Thyroid gland (tissue), 4 donors: ENCODE measurements around the gene TCP11L1. TPM values are rescaled to one million over a fixed set of nuclear protein-coding genes. Genes with fewer than 3 reads are reported as not detected.

Experiments
- DNase-seq, 2 donors: peaks; one replicate each; pipeline ENCODE4 v3.0.0-alpha.2; 2019
- H3K27ac ChIP-seq, 3 donors: fragments of 200-600 bp; sonication (generic); 1 replicate in 2 of 3; 2 replicates in 1 of 3; pipeline ENCODE4 v1.5.1; 2016 to 2019; ENCODE audit warnings: mild to moderate bottlenecking in 1 of 3, moderate library complexity in 1 of 3
- H3K27me3 ChIP-seq: fragments of 200-600 bp; sonication (generic); one replicate; pipeline ENCODE4 v1.5.1; 2019
- H3K36me3 ChIP-seq, 2 donors: fragments of 200-600 bp; sonication (generic); one replicate each; pipeline ENCODE4 v1.5.1; 2016 to 2019
- H3K4me1 ChIP-seq, 2 donors: fragments of 200-600 bp; sonication (generic); one replicate each; pipeline ENCODE4 v1.5.1; 2017 to 2019
- H3K4me3 ChIP-seq, 3 donors: fragments of 200-600 bp; sonication (generic); replicated peaks in 1 of 3; 1 replicate in 2 of 3; 2 replicates in 1 of 3; pipeline ENCODE4 v1.5.1; 2016; ENCODE audit warnings: mild to moderate bottlenecking in 1 of 3
- H3K9me3 ChIP-seq: fragments of 200-600 bp; sonication (generic); one replicate; pipeline ENCODE4 v1.5.1; 2017
- POLR2A ChIP-seq, 2 donors: fragments of 450-650 bp; IDR thresholded peaks; one replicate each; pipeline ENCODE4 v1.6.1; 2017; ENCODE audit warnings: antibody characterized with exemption in 2 of 2, mild to moderate bottlenecking in 2 of 2, moderate library complexity in 1 of 2
- WGBS, 2 donors: methylation state at CpG; one replicate each; pipeline ENCODE4 v1.1.5; 2017; 5-methylcytosine and 5-hydroxymethylcytosine counted together
- intact Hi-C: fragments of 100-400 bp; cut with DNase I; formaldehyde crosslinking; loops from one replicate; pipeline ENCODE4 v1.15.1; 2023
- total RNA-seq, 4 donors: library from RNA; depleted of rRNA; stranded (reverse); fragments of >200 nt; gene quantifications; one replicate each; pipeline ENCODE4 v1.2.3, GENCODE V29; 2016
- TF ChIP-seq, protein P1 (sequence below), 6 experiments: fragments of 200-600 bp in 3 of 6; fragments of 450-650 bp in 3 of 6; sonication (generic) in 3 of 6; IDR thresholded peaks; one replicate each; pipeline ENCODE4 v1.5.1; 2016 to 2019; ENCODE audit warnings: antibody characterized with exemption in 6 of 6, mild to moderate bottlenecking in 2 of 6, inconsistent platforms in 1 of 6, moderate library complexity in 1 of 6

TCP11L1 gene
- total RNA-seq, 4 donors from 2014 or later: 11.9 to 19.5 (median 17.2) TPM

DNA sequence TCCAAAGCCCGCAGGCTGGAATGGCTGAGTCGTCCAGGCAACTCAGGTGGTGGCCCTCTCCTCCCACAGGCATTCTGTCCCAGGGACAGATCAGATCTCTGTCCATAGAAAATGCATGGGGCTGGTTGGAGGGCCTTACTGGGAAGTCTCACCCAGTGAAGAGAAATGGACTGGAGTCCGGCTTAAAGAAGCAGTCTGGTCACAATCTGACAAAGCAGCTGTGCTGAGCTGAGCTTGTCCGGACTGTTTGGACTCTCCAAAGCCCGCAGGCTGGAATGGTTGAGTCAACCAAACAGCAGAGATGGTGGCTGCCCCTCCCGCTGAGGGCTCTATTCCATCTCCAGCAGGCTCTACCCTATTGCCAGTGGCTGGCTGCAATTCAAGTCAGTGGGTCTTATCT is 38.1 kb upstream of the TCP11L1 start:
- no peaks in the 10 kb centered on the region for H3K4me1 ChIP-seq

DNA sequence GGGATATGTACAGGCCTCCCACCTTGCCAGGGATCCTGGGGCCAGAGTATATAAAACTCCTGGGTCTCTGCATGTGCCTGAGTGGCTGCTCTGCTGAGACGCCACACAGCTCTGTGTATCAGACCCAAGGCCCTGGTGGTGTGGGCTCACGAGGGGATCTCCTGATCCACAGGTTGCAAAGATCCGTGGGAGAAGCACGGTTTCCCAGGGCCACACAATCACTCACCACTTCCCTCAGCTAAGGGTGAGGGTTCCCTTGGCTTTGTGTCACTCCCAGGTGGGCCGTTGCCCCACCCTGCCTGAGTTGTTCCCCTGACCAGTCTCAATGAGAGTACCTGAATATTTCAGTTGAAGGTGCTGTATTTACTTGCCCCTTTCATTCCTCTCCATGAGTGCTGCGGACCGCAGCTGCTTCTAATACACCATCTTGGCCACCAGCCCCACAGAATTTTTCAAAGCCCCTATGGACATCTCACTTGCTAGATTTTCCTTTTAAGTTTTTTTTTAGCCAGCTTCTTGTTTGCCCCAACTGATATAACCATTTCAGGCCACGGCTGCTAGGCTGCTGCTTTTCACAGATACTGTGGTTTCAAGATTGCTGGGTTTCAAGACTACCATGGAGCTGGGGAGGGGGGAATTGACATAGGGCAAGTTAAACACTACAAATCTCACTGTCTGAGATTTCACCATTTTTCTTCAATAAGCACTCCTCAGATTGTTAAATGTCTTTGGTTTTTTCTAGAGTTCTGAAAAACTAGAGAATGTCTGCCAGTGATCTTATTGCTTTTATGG is 37.4 kb upstream of the TCP11L1 start:
- no peak for TF ChIP-seq POLR2A (IDR thresholded peaks at IDR 0.05)
- Histone ChIP-seq H3K27ac (no peak overlapping the region), H3K27me3 (no peaks in the 10 kb centered on the region), H3K4me3 (no peak overlapping the region), H3K36me3 (no peaks in the 10 kb centered on the region), H3K9me3 (no peaks in the 10 kb centered on the region), H3K4me1 (no peaks in the 10 kb centered on the region)
- intact Hi-C loops: no loop called here
- WGBS, 2 donors: 86 to 91% methylated on average over 8 of the region's 8 CpGs
- DNase-seq: no peak

More for the DNA sequence above, 38.1 kb upstream of the TCP11L1 start:
- Histone ChIP-seq H3K9me3 (no peaks in the 10 kb centered on the region), H3K27ac (no peak overlapping the region), H3K4me3 (no peak overlapping the region), H3K36me3 (no peaks in the 10 kb centered on the region), H3K27me3 (no peaks in the 10 kb centered on the region)
- intact Hi-C loops: no loop called here
- TF ChIP-seq, protein P1, sequence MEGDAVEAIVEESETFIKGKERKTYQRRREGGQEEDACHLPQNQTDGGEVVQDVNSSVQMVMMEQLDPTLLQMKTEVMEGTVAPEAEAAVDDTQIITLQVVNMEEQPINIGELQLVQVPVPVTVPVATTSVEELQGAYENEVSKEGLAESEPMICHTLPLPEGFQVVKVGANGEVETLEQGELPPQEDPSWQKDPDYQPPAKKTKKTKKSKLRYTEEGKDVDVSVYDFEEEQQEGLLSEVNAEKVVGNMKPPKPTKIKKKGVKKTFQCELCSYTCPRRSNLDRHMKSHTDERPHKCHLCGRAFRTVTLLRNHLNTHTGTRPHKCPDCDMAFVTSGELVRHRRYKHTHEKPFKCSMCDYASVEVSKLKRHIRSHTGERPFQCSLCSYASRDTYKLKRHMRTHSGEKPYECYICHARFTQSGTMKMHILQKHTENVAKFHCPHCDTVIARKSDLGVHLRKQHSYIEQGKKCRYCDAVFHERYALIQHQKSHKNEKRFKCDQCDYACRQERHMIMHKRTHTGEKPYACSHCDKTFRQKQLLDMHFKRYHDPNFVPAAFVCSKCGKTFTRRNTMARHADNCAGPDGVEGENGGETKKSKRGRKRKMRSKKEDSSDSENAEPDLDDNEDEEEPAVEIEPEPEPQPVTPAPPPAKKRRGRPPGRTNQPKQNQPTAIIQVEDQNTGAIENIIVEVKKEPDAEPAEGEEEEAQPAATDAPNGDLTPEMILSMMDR (IDR thresholded peaks at IDR 0.05): no peak
- TF ChIP-seq POLR2A (IDR thresholded peaks at IDR 0.05): no peak
- 77 to 93% methylated on average over 2 to 5 of the region's 6 CpGs for WGBS, 2 donors
- DNase-seq: no peak

GRCh38 chr11:33005175-33005574 is 34.2 kb upstream of the TCP11L1 start:
- WGBS, 2 donors: 69 to 76% methylated on average over 2 of the region's 2 CpGs
- no peak for DNase-seq
- no peaks in the 10 kb centered on the region for H3K9me3 ChIP-seq
- TF ChIP-seq POLR2A (IDR thresholded peaks at IDR 0.05): no peak
- TF ChIP-seq, protein P1 (IDR thresholded peaks at IDR 0.05): no peak
- intact Hi-C loops: no loop called here
- no peaks in the 10 kb centered on the region for H3K27me3 ChIP-seq
- no peak overlapping the region for H3K27ac ChIP-seq
- no peak overlapping the region for H3K4me3 ChIP-seq
- H3K4me1 ChIP-seq: no peaks in the 10 kb centered on the region
- H3K36me3 ChIP-seq: no peaks in the 10 kb centered on the region

GRCh38 chr11:33006010-33006409 is 33.4 kb upstream of the TCP11L1 start:
- H3K9me3 ChIP-seq: no peaks in the 10 kb centered on the region
- DNase-seq: no peak
- no peak overlapping the region for H3K4me3 ChIP-seq
- H3K36me3 ChIP-seq: no peaks in the 10 kb centered on the region
- no peak for TF ChIP-seq POLR2A (IDR thresholded peaks at IDR 0.05)
- TF ChIP-seq, protein P1 (IDR thresholded peaks at IDR 0.05): no peak
- no peaks in the 10 kb centered on the region for H3K4me1 ChIP-seq
- H3K27me3 ChIP-seq: no peaks in the 10 kb centered on the region
- no peak overlapping the region for H3K27ac ChIP-seq
- intact Hi-C loops: no loop called here

- DNase-seq: no peak
- 43 to 67% methylated on average over 1 of the region's 1 CpG for WGBS, 2 donors
- Histone ChIP-seq H3K4me3 (no peak overlapping the region), H3K27ac (no peak overlapping the region), H3K36me3 (no peaks in the 10 kb centered on the region), H3K9me3 (no peaks in the 10 kb centered on the region), H3K4me1 (peaks cover 0 to 7% of the 10 kb centered on the region in 2 donors), H3K27me3 (no peaks in the 10 kb centered on the region)
- TF ChIP-seq, protein P1 (IDR thresholded peaks at IDR 0.05): no peak
- TF ChIP-seq POLR2A (IDR thresholded peaks at IDR 0.05): no peak
- intact Hi-C loops: no loop called here
These were observed 25.6 kb upstream of the TCP11L1 start for GRCh38 chr11:33013755-33014154.
